Measurements from ENCODE around the gene INMT. TPM values are rescaled to one million over a fixed set of nuclear protein-coding genes. Genes with fewer than 3 reads are reported as not detected.

Gene INMT
- total RNA-seq, 4 donors from 2014 or later: 21.3 to 142 (median 100) TPM

DNA sequence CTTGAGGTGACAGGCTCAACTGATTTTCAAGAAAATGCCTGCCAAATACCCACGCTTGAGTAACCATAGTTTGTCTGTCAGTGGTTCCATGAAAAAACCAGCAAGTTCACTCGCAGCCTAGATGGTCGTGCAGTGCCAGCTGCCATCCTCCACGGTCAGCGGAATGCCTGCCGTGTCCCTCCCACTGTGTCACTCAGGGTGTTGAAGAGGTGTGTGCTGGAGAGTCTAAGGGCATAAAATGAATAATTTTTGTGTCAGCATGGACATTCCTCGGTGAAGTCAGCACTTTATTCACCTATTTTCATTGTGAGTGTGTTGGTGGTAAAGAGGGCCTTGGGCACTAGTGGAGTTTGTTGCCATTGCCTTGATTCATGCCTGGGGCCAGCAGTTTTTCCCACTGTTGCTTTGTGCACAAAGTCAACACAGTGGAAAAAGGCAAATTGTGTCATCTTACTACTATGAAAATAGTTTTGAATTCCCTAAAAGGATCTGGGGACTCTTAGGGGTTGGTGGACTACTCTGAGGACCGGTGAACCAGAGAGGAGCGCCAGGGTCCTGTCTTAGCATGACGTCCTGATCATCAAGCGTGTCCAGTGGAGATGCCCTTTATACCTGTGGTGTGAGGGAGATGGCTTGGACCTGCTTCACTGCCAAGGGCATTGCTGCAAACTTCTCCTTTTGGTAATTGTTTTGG, 36.9 kb downstream of the INMT start:
- DNase-seq (ENCODE audit: low spot score in 2 of 2): no peak
- Histone ChIP-seq H3K4me1 (no peaks in the 10 kb centered on the region), H3K27ac (peak overlapping the region in 2 of 4 donors; percentile 21 to 60), H3K27me3 (no peaks in the 10 kb centered on the region), H3K36me3 (peaks cover 0 to 53% (median 0%) of the 10 kb centered on the region in 3 donors), H3K9me3 (no peaks in the 10 kb centered on the region), H3K4me3 (no peak overlapping the region)
- TF ChIP-seq EP300 (IDR thresholded peaks at IDR 0.05) (no peak), POLR2A (IDR thresholded peaks at IDR 0.05) (no peak)
- TF ChIP-seq, protein P1, sequence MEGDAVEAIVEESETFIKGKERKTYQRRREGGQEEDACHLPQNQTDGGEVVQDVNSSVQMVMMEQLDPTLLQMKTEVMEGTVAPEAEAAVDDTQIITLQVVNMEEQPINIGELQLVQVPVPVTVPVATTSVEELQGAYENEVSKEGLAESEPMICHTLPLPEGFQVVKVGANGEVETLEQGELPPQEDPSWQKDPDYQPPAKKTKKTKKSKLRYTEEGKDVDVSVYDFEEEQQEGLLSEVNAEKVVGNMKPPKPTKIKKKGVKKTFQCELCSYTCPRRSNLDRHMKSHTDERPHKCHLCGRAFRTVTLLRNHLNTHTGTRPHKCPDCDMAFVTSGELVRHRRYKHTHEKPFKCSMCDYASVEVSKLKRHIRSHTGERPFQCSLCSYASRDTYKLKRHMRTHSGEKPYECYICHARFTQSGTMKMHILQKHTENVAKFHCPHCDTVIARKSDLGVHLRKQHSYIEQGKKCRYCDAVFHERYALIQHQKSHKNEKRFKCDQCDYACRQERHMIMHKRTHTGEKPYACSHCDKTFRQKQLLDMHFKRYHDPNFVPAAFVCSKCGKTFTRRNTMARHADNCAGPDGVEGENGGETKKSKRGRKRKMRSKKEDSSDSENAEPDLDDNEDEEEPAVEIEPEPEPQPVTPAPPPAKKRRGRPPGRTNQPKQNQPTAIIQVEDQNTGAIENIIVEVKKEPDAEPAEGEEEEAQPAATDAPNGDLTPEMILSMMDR (IDR thresholded peaks at IDR 0.05): no peak
- WGBS, 2 donors: 70 to 83% methylated on average over 11 of the region's 11 CpGs

DNA sequence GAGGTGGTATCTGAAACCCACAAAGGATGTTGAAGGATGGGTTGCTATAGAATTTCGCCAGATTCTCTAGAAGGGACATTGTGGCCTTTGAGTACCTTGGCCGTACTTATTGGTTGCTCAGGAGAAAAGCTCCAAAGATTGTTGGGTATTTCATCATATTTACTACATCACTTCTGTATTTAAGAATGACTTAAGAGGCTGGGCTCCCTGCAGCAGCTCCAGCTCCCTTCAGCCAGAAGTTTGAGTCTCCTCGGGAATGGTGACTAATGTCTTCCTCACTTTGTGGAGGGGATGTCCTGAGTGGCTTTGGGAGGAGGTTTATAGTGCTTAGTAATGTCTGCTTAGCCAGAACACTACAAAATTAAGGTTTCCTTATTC, 37.4 kb downstream of the INMT start:
- no peak overlapping the region for H3K4me3 ChIP-seq
- no peaks in the 10 kb centered on the region for H3K9me3 ChIP-seq
- TF ChIP-seq, protein P1 (IDR thresholded peaks at IDR 0.05): no peak
- TF ChIP-seq EP300 (IDR thresholded peaks at IDR 0.05): no peak
- TF ChIP-seq POLR2A (IDR thresholded peaks at IDR 0.05): no peak
- peaks cover 0 to 50% (median 0%) of the 10 kb centered on the region in 3 donors for H3K36me3 ChIP-seq
- H3K27me3 ChIP-seq: no peaks in the 10 kb centered on the region
- H3K4me1 ChIP-seq: no peaks in the 10 kb centered on the region
- WGBS, 2 donors: 82 to 85% methylated on average over 3 of the region's 3 CpGs
- no peak for DNase-seq (ENCODE audit: low spot score in 2 of 2)
- peak overlapping the region in 2 of 4 donors; percentile 21 to 60 for H3K27ac ChIP-seq

DNA sequence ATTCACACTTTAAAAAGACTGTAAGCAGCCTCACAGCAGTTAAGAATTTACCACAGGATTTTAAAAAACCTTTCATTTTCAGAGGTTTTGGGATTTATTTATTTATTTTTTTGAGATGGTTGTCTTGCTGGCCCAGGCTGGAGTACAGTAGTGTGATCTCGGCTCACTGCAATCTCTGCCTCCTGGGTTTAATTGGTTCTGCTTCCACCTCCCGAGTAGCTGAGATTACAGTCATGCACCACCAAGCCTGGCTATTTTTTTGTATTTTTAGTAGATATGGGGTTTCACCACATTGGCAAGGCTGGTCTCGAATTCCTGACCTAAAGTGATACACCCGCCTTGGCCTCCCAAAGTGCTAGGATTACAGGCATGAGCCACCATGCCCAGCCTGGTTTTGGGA, 38.4 kb downstream of the INMT start:
- 81 to 89% methylated on average over 4 of the region's 4 CpGs for WGBS, 2 donors
- Histone ChIP-seq H3K4me1 (peaks cover 0 to 4% (median 2%) of the 10 kb centered on the region in 4 donors), H3K27ac (peak overlapping the region in 1 of 4 donors; percentile 10), H3K4me3 (no peak overlapping the region), H3K36me3 (peaks cover 0 to 40% (median 0%) of the 10 kb centered on the region in 3 donors), H3K9me3 (no peaks in the 10 kb centered on the region), H3K27me3 (no peaks in the 10 kb centered on the region)
- no peak for DNase-seq (ENCODE audit: low spot score in 2 of 2)
- no peak for TF ChIP-seq POLR2A (IDR thresholded peaks at IDR 0.05)

DNA sequence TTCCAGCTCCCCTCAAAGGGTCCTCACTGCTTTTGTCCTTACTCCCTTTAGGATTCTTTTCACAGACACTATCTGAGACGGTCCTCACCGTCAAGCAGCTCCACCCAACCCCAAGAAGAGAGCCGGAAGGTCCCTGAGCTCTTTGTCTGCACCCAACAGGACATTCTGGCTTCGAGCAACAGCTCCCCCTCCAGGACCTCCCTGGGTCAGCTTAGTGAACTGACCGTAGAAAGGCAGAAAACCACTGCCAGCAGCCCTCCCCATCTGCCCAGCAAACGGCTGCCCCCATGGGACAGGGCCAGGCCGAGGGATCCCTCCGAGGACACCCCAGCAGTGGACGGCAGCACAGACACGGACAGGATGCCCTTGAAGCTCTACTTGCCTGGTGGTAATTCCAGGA, 39.2 kb downstream of the INMT start:
- peaks cover 0 to 12% (median 5%) of the 10 kb centered on the region in 4 donors for H3K4me1 ChIP-seq
- 58 to 63% methylated on average over 7 to 10 of the region's 10 CpGs for WGBS, 2 donors
- no peak for TF ChIP-seq POLR2A (IDR thresholded peaks at IDR 0.05)
- TF ChIP-seq, protein P1 (IDR thresholded peaks at IDR 0.05): no peak
- TF ChIP-seq EP300 (IDR thresholded peaks at IDR 0.05): no peak
- H3K27ac ChIP-seq: no peak overlapping the region
- no peak for DNase-seq (ENCODE audit: low spot score in 2 of 2)
- H3K36me3 ChIP-seq: peaks cover 0 to 32% (median 0%) of the 10 kb centered on the region in 3 donors
- H3K9me3 ChIP-seq: no peaks in the 10 kb centered on the region
- H3K27me3 ChIP-seq: no peaks in the 10 kb centered on the region
- H3K4me3 ChIP-seq: no peak overlapping the region

DNA sequence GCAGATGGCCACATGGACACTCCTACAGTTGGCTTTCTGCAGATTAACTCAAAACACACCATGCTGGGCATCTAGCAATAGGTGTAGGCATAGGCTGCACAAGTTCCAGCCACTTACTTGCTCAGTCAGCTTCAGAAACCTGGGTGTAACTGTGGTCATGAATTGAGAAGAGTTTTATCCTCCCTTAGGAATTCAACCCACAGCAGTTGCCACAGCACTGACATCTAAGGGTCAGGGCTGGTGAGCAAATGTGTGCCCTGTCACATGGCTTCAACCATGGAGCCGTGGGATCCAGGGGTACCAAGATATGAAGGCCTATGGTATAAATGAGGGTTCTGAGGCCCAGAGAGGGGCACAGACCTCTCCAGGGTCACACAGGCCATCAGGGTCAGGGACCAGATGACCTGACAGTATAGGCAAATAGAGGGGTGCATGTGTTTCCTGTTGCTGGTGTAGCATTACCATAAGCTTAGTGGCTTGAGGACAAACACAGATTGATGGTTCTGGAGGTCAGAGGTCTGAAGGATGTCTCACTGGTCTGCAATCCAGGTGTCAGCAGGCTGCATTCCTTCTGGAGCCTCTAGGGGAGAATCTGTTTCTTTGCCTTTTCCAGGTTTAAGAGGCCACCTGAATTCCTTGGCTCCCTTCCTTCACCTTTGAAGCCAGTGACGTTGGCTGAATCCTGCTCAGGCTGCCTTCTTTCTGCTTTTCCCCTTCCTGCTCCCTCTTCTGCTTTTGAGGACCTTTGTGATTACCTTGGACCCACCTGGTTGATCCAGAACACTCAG, 43.4 kb downstream of the INMT start:
- TF ChIP-seq POLR2A (IDR thresholded peaks at IDR 0.05): no peak
- TF ChIP-seq EP300 (IDR thresholded peaks at IDR 0.05): no peak
- TF ChIP-seq, protein P1 (IDR thresholded peaks at IDR 0.05): no peak
- peaks cover 0 to 50% (median 15%) of the 10 kb centered on the region in 4 donors for H3K4me1 ChIP-seq
- no peak for DNase-seq (ENCODE audit: low spot score in 2 of 2)
- H3K36me3 ChIP-seq: peaks cover 0 to 23% (median 0%) of the 10 kb centered on the region in 3 donors
- no peaks in the 10 kb centered on the region for H3K27me3 ChIP-seq
- 68 to 75% methylated on average over 2 of the region's 2 CpGs for WGBS, 2 donors
- no peaks in the 10 kb centered on the region for H3K9me3 ChIP-seq
- H3K4me3 ChIP-seq: no peak overlapping the region
- peak overlapping the region in 3 of 4 donors; percentile 6 to 59 (median 56) for H3K27ac ChIP-seq
